Duodenal mucosa (tissue), 2 donors: ENCODE data around the gene GRM1.

ENCODE experiments used
- H3K27ac ChIP-seq: one replicate; pipeline ENCODE4 v1.7.0; 2013; ENCODE audit warnings: low read depth, low read length
- H3K27me3 ChIP-seq, 2 donors: one replicate each; pipeline ENCODE4 v1.7.0; 2013; ENCODE audit warnings: low read length in 2 of 2, control low read depth in 1 of 2; ENCODE audit not compliant: insufficient read depth in 2 of 2, control insufficient read depth in 1 of 2
- H3K36me3 ChIP-seq, 2 donors: one replicate each; pipeline ENCODE4 v1.7.0; 2013; ENCODE audit warnings: low read length in 2 of 2, control low read depth in 1 of 2; ENCODE audit not compliant: insufficient read depth in 2 of 2, control insufficient read depth in 1 of 2
- H3K4me1 ChIP-seq, 2 donors: one replicate each; pipeline ENCODE4 v1.7.0; 2013; ENCODE audit warnings: low read length in 2 of 2, control low read depth in 1 of 2; ENCODE audit not compliant: insufficient read depth in 2 of 2, control insufficient read depth in 1 of 2
- H3K4me3 ChIP-seq, 2 donors: one replicate each; pipeline ENCODE4 v1.7.0; 2013; ENCODE audit warnings: low read length in 2 of 2, low read depth in 1 of 2
- H3K9ac ChIP-seq, 2 donors: one replicate each; pipeline ENCODE4 v1.7.0; 2013; ENCODE audit warnings: low read length in 2 of 2, low read depth in 1 of 2
- H3K9me3 ChIP-seq, 2 donors: one replicate each; pipeline ENCODE4 v1.7.0; 2013; ENCODE audit warnings: low read length in 2 of 2, control low read depth in 1 of 2; ENCODE audit not compliant: control insufficient read depth in 1 of 2

Gene GRM1

DNA sequence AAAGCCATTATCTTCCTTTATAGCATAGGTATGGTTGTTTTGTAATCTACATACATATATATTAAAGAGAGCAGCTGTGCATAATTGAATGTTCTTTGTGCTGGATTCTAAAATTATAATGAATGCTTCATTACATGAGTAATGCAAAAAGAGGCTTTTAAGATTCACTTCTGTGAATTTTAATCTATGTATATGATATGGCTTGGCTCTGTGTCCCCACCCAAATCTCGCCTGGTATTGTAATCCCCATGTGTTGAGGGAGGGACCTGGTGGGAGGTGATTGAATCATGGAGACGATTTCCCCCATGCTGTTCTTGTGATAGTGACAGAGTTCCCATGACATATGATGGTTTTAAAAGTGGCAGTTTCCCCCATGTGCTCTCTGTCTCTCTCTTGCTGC is 255.4 kb downstream of the GRM1 start:
- H3K27me3 ChIP-seq, result no peaks in the 10 kb centered on the region
- H3K36me3 ChIP-seq, result no peaks in the 10 kb centered on the region
- no peak overlapping the region for H3K4me3 ChIP-seq
- no peak overlapping the region for H3K27ac ChIP-seq
- no peak overlapping the region for H3K9ac ChIP-seq
- no peaks in the 10 kb centered on the region for H3K4me1 ChIP-seq
- no peaks in the 10 kb centered on the region for H3K9me3 ChIP-seq

DNA sequence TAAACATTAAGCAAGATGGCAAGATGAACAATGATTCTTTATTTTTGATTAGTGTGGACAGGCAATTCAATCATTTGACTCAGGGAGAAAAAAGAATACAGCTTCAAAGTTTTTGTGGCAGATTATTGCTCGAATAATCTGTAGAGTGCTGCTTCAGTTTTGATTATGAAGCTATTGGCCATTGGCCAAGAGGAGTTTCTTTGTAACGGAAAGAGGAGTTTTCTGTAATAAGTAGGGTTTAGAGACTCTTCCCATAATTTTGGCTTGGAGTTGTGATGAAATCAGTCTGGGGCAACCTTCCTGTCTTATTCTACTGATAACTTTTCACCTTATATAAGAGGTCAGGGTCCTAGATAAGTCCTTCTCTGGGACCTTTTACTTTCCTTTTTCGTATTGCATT is 258.1 kb downstream of the GRM1 start:
- Histone ChIP-seq H3K36me3 (no peaks in the 10 kb centered on the region), H3K9me3 (no peaks in the 10 kb centered on the region), H3K27me3 (no peaks in the 10 kb centered on the region), H3K9ac (no peak overlapping the region), H3K27ac (no peak overlapping the region), H3K4me3 (no peak overlapping the region), H3K4me1 (no peaks in the 10 kb centered on the region)

DNA sequence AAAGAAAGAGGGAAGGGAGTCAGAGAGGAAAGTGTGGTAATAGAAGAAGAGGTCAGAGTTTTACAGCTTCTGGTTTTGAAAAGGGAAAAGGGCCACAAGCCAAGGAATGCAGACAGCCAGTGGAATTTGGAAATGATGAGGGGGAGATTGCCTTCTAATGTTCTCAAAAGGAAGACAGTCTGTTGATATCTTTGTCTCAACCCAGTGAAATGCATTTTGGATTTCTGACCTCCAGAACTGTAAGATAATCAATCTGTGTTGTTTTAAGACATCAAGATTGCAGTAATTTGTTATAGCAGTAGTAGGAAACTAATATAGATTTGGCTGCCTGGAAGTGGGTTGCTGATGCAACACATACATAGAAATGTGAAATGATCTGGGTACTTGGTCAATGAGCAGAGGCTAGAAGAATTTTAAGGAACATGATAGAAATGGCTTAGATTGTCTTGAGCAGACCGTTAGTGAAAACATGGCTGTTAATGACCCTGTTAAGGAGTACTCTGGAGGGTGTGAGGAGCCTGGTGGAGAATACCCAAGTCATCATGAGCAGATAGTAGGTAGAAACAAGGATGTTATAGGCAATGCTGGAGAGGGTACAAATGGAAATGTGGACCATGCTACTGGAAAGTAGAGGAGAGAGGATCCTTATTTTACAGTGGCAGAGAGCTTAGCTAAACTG is 259.0 kb downstream of the GRM1 start:
- Histone ChIP-seq H3K4me3 (no peak overlapping the region), H3K4me1 (no peaks in the 10 kb centered on the region), H3K9ac (no peak overlapping the region), H3K9me3 (no peaks in the 10 kb centered on the region), H3K27ac (no peak overlapping the region), H3K27me3 (no peaks in the 10 kb centered on the region), H3K36me3 (no peaks in the 10 kb centered on the region)

DNA sequence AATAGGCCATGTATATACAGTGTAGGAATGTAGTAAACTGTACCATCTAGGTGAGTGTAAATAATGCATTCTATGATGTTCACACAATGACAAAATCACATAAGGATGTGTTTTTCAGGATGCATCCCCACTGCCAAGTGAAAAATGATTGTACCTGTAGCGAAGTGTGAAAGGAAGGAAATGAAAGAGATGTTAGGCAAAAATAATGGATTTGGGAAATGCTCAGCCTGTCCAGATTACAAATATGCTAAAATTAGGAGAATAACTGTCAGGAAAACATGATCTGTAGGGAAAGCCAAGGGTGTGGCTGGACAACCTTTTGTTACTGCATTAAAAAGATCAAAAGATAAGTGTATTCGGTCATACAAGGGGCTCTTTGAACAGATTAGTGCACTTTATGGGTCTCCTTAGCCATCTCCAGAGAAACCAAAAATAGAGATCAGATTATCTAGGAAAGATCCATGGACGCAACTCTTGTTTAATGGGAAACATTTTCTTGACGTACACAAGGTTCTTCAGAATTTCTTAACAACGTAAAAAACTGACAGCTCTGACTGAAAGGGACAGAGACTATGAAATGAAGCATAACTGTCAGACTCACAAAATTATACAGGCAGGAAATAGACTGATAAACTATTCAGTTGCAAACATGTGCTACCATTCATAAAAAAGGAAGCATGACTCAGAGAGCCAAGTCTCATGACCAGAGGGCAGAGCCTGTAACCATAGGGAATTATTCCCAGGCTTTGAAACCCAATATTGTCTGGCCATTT is 261.1 kb downstream of the GRM1 start:
- Histone ChIP-seq H3K9ac (no peak overlapping the region), H3K4me3 (no peak overlapping the region), H3K9me3 (no peaks in the 10 kb centered on the region), H3K27me3 (no peaks in the 10 kb centered on the region), H3K4me1 (no peaks in the 10 kb centered on the region), H3K27ac (no peak overlapping the region), H3K36me3 (no peaks in the 10 kb centered on the region)

DNA sequence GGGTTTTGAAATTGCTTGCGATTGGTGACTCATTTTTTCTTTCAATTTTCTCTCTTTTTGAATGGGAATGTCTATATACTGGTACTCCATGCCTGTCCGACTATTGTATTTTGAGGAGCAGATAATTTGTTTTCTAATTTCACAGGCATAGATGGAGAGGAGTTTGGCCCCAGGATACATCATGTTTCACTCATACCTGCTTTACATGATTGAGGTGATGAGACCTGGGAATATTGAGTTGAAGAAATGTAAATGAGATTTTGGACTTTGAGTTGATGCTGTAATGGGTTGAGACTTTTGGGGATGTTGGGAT is 261.7 kb downstream of the GRM1 start:
- H3K27ac ChIP-seq, result no peak overlapping the region
- no peaks in the 10 kb centered on the region for H3K36me3 ChIP-seq
- H3K4me1 ChIP-seq, result no peaks in the 10 kb centered on the region
- H3K9me3 ChIP-seq, result no peaks in the 10 kb centered on the region
- H3K27me3 ChIP-seq, result no peaks in the 10 kb centered on the region
- H3K4me3 ChIP-seq, result no peak overlapping the region
- no peak overlapping the region for H3K9ac ChIP-seq

DNA sequence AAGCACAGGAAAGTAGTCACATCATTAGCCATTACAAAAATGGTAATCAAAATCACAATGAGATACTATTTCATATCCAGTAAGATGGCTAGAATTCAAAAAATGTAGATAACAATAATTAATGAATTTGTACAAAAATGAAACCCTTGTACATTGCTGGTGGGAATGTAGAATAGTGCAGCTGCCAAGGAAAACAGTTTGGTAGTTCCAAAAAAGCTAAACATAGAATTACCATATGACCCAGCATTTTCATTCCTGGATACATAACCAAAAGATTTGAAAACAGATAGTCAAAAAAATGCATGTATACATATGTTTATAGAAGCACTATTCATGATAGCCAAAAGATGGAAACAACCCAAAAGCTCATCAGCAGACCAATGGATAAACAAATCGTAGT is 263.6 kb downstream of the GRM1 start:
- H3K9me3 ChIP-seq, result no peaks in the 10 kb centered on the region
- no peak overlapping the region for H3K9ac ChIP-seq
- H3K27ac ChIP-seq, result no peak overlapping the region
- no peaks in the 10 kb centered on the region for H3K4me1 ChIP-seq
- no peaks in the 10 kb centered on the region for H3K27me3 ChIP-seq
- H3K36me3 ChIP-seq, result no peaks in the 10 kb centered on the region
- no peak overlapping the region for H3K4me3 ChIP-seq

DNA sequence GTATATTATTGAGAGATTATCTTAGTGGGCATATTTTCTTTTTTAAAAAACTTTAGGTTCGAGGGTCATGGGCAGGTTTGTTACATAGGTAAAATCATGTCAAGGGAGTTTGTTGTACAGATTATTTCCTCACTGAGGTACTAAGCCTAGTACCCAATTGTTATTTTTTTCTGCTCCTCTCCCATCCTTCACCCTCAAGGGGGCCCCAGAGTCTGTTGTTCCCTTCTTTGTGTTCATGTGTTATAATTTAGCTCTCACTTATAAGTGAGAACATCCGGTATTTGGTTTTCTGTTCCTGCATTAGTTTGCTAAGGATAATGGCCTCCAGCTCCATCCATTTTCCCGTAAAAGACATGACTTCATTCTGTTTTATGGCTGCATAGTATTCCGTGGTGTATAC is 266.8 kb downstream of the GRM1 start:
- no peaks in the 10 kb centered on the region for H3K4me1 ChIP-seq
- H3K27ac ChIP-seq, result no peak overlapping the region
- no peaks in the 10 kb centered on the region for H3K36me3 ChIP-seq
- no peak overlapping the region for H3K4me3 ChIP-seq
- H3K27me3 ChIP-seq, result no peaks in the 10 kb centered on the region
- H3K9ac ChIP-seq, result no peak overlapping the region
- H3K9me3 ChIP-seq, result no peaks in the 10 kb centered on the region

DNA sequence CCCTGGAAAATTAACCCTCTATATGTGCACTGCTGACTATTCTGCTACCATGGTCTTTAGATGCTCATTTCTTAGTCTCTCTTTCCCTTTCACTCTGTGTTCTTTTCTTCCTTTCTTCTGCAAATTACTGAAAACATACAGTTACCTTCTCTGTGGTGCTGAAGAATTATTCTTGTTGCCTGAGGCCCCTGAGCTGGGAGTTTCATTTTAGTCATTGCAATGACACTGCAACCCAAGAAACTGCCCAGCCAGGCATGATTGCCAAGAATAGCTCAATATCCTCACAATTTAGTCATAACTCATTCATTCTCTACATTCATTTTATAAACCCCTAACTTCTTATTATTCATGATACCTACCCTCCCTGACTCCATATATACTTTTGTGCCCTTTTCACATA is 269.0 kb downstream of the GRM1 start:
- Histone ChIP-seq H3K27ac (no peak overlapping the region), H3K9ac (no peak overlapping the region), H3K4me1 (no peaks in the 10 kb centered on the region), H3K4me3 (no peak overlapping the region), H3K36me3 (no peaks in the 10 kb centered on the region), H3K9me3 (no peaks in the 10 kb centered on the region), H3K27me3 (no peaks in the 10 kb centered on the region)

DNA sequence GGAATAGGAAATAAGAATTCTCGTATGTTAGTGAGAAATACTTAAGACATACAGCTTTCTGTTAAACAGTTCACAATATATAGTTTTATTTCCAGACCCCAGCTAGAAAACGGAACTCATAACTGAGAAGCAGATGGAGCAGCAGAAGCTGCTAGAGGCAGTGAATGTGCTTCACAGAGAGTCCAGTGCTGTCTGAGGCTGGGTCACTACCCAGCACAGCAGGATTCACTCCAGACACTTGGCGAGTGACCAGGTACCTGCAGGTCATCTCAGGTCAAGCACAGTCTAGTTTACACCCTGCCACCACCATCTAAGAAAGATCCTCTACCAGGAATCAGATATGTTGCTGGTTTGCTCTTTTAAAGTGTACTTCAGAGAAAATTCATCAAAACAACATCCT is 271.7 kb downstream of the GRM1 start:
- H3K4me1 ChIP-seq, result no peaks in the 10 kb centered on the region
- H3K4me3 ChIP-seq, result no peak overlapping the region
- H3K9me3 ChIP-seq, result no peaks in the 10 kb centered on the region
- H3K27ac ChIP-seq, result no peak overlapping the region
- no peaks in the 10 kb centered on the region for H3K36me3 ChIP-seq
- no peaks in the 10 kb centered on the region for H3K27me3 ChIP-seq
- no peak overlapping the region for H3K9ac ChIP-seq

DNA sequence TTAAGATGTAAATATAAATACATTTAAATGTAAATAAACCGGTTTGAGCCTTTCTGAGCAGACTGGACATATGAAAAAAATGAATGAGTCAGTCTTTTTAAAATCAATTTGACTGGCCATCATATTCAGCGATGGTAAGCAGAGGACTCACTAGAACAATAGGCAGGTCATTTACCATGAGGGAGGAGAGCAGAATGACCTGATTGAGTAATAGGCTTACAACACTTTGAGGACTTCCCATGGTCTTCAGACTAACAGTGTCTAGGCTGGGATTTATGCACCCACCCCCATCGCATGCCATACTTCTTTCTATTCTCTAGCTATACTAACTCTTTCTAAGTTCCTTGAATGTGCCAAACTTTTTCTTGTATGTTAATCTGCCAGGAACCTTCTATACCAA is 272.9 kb downstream of the GRM1 start:
- no peaks in the 10 kb centered on the region for H3K4me1 ChIP-seq

More for the DNA sequence above, 272.9 kb downstream of the GRM1 start:
- H3K27me3 ChIP-seq, result no peaks in the 10 kb centered on the region
- H3K9me3 ChIP-seq, result no peaks in the 10 kb centered on the region
- H3K9ac ChIP-seq, result no peak overlapping the region
- no peak overlapping the region for H3K4me3 ChIP-seq
- no peaks in the 10 kb centered on the region for H3K36me3 ChIP-seq
- H3K27ac ChIP-seq, result no peak overlapping the region
